HG02981 (cell line): ENCODE results near the gene DNASE2.
"Not testable (repeated sequence)": the region's sequence is repeated elsewhere in the genome, so short reads cannot be mapped to it uniquely, and the experiment has no call there.

Experiments used
- ATAC-seq: cut with Tn5 transposase; IDR thresholded peaks from one replicate; pipeline ENCODE4 v1.9.1; 2021; ENCODE audit warnings: mild to moderate bottlenecking, moderate library complexity; ENCODE audit not compliant: unreplicated experiment

DNASE2 gene

DNA sequence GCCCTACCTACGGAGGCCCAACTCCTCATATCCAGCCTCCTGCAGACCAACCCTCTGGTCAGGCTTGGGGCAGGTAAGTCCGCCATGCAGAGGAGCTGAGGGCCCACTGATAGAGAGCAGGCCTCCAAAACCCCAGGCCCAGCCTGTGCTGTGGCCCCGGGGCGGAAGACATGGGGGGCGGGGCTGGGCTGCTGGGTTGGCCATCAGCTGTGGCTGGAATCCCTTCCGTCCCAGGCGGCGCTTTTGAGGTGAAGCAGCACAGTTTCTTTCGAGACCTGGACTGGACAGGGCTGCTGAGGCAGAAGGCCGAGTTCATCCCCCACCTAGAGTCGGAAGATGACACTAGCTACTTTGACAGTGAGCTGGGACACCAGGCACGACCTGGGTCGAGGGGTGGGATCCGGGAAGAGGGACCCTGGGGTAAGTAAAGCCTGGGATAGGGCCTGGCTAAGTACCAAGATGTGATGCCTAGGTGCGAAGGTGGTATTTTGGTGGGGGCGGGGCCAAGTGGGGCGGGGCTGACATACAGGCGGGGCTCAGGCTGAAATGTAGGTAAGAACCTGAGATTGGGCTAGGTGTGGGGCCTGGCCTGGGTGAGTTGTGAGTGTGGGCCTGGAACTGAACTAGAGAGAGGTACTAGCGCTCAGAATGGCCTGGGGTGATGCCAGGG, 15.4 kb downstream of the DNASE2 start:
- ATAC-seq: no peak

DNA sequence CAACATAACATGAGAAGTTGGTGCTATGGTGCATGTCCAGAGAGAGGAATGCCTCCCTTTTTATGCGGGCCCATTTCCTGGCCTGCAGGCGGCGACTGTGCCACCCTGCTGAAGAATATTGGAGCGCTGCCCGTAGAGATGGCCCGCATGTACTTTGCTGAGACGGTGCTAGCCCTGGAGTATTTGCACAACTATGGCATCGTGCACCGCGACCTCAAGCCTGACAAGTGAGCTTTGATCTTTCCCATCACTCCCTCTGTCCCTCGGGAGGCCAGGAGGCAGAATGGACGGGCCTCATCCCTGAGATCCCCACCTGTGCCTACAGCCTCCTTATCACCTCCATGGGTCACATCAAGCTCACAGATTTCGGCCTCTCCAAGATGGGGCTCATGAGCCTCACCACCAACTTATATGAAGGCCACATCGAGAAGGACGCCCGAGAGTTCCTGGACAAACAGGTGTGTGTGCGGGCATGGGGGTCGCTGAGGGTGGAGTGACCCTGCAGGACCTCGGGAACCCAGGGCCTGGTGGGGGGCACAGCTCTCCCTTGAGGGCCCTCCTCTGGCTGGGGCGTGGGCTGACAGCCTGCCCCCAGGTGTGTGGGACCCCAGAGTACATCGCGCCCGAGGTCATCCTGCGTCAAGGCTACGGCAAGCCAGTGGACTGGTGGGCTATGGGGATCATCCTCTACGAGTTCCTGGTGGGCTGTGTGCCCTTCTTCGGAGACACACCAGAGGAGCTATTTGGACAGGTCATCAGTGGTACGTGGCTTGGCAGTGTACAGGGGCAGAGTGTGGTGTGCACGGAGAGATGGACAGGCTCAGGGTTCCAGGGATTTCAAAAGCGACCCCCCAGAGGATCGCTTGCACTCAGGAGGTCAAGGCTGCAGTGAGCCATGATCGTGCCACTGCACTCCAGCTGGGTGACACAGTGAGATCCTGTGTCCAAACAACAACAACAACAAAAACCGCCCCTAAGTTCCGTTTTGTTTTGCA, 16.2 kb downstream of the DNASE2 start:
- no peak for ATAC-seq

DNA sequence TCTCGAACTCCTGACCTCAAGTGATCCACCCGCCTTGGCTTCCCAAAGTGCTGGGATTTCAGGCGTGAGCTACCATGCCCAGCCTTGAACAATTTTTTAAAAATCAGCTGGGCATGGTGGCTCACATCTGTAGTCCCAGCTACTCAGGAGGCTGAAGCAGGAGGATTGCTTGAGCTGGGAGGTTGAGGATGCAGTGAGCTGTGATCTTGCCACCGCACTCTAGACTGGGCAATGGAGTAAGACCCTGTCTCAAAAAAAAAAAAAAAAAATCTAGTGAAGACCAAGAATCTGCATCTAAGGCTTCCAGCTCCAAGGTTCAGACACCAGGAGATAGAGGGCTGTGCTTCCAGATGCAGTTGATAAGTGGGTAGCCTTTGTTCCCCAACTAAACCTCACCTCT, 17.1 kb downstream of the DNASE2 start:
- no peak for ATAC-seq

DNA sequence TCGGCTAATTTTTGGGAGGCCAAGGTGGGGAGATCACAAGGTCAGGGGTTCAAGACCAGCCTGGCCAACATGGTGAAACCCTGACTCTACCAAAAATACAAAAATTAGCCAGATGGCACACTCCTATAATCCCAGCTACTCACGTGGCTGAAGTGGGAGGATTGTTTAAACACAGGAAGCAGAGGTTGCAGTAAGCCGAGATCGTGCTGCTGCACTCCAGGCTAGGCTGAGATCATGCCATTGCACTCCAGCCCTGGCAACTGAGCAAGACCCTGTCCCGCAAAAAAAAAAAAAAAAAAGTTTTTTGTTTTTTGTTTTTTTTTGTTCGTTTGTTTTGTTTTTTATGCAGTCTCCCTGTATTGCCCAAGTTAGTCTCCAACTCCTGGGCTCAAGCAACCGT, 21.7 kb downstream of the DNASE2 start:
- ATAC-seq: no peak

DNA sequence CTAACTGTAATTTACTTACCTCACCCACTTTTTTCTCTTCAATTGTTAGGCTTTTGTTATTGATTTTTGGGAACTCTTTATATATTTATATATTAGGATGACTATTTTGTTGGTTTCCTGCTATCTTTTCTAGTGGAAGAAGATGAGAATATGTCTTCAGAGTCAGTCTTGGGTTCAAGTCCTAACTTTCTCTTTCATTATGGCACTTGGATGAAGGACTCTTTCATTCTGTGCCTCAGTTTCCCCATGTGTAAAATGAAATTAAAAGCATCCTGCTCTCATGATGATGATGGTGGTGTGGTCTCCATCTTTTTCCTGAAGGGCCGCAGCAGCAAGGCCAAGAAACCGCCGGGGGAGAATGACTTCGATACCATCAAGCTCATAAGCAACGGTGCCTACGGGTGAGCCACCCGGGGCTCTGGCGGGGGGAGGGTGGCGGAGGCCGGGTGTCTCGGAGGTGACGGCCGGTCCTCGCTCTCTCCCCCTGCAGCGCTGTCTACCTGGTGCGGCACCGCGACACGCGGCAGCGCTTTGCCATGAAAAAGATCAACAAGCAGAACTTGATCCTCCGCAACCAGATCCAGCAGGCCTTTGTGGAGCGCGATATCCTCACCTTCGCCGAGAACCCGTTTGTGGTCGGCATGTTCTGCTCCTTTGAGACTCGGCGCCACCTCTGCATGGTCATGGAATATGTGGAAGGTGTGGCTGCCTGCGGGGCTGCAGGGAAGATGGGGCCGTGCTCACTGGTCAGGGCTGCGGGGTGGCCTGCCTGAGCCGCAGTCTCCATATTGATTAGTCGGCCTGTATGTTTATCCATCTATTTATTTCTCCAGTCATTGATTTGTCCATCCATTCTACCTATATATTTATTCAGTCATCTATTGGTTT, 23.0 kb downstream of the DNASE2 start:
- ATAC-seq: no peak

DNA sequence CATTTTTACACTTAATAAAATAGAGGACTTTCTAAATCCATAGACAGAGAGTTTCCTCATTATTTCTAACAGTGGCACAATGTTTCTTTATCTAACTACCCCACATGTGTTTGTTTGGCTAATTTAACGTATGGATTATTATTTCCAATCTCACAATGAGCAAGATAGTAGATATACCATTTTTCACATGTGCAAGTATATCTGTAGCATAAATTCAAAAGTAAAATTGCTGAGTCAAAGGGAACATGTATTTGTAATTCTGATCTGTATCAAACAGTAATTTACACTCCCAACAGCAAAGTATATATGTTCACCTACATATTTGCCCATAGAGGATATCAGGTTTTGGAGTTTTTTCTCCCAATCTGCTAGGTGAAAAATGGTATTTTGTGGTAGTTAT, 24.6 kb downstream of the DNASE2 start:
- no peak for ATAC-seq

DNA sequence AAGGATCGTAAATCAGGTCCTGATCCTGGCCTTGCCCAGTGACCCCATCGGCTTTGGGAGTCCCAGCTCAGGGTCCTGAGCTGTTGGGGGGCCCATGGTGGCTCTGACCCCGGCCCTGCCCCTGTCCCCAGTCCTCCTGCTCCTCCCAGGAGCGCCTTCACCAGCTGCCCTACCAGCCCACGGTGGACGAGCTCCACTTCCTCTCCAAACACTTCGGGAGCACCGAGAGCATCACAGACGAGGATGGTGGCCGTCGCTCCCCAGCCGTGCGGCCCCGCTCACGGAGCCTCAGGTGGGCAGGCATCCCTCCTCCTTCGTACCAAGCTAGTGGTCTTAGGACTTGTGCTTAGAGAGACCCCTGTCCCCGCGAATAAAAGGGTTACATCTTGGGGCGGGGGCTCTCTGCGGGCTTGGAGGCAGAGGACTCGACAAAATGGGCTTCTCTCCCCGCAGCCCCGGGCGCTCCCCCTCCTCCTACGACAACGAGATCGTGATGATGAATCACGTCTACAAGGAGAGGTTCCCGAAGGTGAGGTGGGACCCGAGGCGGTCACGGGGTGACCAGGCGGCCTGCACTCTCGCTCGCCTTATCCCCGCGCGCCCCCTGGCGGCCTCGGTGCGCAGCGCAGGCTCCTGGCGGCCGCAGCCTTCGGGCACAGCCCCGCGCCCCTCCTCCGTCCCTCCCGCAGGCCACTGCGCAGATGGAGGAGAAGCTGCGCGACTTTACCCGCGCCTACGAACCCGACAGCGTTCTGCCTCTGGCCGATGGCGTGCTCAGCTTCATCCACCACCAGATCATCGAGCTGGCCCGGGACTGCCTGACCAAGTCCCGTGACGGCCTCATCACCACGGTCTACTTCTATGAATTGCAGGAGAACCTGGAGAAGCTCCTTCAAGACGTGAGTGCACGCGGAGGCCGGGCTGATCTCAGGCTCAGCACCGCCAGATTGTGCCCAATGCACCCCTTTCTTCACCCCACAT, 33.8 kb downstream of the DNASE2 start:
- peak; percentile 64 for ATAC-seq

DNA sequence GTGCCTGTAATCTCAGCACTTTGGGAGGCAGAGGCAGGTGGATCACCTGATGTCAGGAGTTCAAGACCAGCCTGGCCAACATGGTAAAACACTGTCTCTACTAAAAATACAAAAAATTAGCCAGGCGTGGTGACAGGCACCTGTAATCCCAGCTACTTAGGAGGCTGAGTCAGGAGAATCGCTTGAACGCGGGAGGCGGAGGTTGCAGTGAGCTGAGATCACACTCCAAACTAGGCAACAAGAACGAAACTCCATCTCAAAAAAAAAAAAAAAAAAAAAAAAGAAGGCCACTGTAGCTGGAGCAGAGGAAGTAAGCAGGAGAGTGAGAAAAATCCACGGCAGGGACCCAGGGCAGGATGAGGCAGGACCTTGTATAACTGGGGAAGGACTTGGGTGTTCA, 34.6 kb downstream of the DNASE2 start:
- not testable (repeated sequence) for ATAC-seq

DNA sequence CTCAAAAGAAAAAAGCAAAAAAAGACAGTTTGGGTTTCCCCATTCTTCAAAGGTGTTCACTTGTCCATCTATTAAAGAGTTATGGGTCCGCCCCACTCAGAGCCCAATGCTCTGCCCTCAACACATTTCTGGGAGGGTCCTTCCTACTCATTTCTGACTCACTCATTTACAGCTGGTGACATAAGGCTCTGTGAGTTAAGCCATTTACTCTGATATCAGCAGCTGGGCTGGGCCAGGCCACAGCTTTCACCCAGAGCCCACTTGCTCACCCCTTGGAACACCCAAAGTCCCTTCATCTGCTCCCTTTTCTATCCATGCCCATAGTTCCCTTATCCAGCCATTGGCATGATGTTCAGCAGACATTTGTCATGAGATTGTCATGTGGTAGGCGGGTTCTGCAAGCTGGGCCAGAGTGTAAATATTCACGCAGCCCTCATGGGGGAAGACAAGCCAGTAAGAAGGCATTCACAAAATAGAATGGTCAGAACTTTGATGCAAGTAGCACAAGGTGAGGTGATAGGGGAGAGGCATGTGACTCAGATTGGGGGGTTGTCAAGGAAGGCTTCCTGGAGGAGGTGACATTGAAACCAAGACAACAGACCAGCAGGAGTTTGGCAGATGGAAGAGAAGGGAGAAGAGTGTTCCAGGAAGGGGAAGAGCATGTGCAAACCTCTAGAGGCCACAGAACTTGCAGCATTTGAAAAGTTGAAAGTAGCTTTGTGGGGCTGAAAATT, 37.1 kb downstream of the DNASE2 start:
- ATAC-seq: no peak

DNA sequence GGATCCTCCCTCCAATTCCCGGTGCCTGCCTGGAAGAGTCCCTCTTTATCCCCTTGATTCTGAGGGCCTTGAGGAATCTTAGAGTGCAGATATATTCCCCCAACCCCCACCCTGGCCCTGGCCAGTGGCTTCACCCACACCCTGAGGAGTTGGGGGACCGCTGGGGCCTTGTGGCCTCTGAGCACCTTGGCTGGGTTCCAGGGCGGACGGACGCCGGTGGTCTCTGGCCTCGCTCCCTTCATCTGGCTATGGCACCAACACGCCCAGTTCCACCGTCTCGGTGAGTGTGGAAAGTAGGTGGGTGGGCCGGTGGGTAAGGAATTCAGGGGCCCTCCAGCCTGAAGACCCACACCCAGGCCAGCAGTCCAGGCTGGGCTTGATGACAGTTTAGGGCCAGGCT, 37.9 kb downstream of the DNASE2 start:
- ATAC-seq: no peak

DNA sequence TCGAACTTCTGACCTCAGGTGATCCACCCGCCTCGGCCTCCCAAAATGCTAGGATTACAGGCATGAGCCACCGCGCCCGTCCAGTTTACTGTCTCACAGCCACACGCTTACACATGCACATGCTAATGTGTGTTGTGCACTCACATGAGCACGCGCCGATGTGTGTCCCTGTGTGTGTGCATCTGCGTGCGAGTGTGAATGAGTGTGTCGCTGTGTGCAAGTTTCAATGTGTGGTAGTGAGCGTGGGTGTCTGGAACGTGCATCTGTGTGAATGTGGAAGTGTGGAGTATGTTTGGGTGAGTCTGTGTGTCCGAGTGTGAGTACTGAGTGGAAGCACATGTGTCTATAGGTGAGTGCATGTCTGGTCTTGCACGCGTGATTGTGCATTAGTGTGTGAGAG, 38.7 kb downstream of the DNASE2 start:
- no peak for ATAC-seq

DNA sequence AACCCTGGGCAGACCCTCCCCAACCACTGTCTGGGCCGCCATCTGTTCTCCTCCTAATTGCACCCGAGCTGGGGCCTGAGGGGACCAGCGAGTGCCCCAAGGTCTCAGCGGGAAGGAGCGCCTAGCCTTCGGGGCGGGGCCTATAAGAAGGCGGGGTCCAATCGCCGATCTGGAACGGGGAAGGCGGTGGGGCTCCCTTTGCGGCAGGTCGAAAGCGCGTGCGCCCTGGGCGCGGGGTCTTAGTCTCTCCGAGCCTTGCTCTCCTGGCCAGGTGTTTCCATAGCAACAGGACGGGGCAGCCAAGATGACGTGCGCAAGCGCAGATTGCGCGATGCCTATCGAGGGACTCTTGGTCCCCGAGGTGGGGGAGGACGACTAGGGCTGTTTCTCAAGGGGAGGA, 40.2 kb downstream of the DNASE2 start:
- ATAC-seq: no peak

DNA sequence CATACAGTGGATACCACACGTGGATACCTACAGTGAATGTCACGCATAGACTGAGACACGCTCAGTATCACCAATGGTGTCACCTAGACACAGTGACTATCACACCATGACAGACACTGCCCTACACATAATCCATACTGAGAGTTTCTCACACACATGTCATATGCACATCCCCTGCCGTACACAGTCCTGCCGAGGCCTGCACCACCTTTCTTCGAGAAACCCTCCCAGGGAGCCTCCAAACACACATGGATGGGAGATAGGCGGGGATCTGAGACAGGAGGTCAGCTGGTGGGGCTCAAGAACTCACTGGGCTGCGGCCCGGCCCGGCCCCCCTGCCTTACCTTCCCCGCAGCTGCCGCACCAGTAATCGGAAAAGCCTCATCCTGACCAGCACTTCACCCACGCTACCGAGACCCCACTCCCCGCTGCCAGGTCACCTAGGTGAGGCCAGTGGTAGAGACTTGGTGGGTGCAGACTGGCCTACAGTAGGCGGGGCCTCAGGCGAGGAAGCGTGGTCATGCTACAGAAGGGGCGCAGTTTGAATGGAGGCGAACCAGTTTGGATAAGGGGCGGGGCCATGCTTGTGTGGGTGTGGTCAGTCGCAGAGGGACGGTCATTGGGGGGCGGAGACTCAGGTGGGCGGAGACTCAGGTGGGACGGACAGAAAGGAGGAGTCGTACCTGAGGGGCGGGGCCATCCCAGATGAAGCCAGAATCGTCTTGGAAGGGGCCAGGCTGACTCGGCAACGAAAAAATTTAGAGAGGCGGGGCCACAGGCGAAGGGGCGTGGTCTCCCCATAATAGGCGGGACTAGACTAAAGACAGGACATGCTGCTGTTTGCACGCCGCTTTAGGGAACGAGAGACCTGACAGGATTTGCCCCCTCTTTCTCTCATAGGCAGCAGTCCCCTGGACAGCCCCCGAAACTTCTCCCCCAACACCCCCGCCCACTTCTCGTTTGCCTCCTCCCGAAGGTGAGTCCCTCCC, 40.9 kb downstream of the DNASE2 start:
- ATAC-seq: no peak

DNA sequence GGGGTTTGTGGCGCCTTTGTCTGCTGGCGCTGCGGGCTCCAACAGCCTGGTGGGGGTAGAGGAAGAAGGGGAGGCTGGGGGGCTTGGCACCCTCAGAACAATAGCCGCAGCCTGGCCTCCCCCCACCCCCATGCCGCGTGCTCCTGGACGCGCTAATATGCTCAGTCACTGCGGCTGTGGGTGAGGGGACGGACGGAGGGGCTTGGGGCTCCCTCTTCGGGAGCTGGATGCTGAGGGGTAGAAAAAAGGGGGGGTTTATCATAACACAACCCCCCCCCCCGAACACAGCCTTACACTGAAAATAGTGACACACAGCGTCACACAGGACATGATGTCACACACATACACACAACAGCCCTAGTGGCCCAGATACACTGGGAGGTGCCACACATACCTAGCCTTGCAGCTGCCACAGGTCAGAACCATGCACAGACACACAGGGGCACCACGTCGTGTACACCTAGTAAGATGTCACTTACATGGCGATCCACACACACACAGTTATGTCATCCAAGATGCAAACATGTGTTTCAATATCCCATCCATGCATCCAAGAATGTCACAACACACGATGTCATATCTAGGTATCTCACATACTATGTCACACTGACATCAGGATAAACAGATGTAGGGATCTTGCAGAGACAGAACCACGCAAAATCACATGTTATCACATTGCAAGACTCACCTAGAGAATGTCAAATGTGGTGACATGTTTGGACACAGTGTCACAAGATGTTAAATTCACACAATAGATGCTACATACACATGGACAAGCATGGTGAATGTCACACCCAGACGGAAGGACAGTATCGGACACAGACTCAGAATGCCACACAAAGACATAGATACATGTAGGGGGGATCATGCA, 42.1 kb downstream of the DNASE2 start:
- no peak for ATAC-seq

DNA sequence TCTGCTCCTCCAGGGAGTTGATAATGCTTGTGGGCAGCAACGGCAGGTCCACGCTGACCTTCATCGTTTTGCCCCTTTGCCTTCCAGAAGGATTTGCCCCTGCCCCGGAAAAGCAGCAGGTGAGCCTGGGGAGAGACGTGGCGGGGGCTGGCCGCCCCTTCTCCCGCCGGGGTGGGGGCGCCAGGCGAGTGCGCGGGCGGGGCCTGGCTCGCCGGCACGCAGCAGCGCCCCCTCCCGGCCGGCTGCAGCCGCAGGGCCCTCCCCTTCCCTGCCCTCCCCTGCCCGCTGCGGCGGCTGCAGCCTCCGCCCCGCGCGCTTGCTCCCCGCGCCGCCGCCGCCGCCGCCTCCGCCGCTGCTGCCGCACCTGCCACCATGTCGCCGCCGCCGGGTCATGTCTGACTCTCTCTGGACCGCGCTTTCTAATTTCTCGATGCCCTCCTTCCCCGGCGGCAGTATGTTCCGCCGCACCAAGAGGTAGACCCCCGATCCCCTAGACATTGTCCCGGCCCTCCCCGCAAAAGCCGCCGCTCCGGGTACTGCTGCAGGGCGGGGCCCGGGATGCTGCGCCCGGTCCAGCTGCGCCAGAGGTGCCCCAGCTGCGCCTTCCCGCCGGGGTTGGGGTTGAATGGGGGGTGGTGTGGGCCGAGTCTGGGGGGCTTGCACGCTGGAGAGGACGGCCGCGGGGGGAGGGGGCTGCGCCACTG, 42.9 kb downstream of the DNASE2 start, which contains the start of gene MAST1:
TSS of gene MAST1 (plus strand) at position 334 of the 704 bp plus-strand sequence. CDS start at position 392, 58 bp downstream.
- ATAC-seq: no peak

DNA sequence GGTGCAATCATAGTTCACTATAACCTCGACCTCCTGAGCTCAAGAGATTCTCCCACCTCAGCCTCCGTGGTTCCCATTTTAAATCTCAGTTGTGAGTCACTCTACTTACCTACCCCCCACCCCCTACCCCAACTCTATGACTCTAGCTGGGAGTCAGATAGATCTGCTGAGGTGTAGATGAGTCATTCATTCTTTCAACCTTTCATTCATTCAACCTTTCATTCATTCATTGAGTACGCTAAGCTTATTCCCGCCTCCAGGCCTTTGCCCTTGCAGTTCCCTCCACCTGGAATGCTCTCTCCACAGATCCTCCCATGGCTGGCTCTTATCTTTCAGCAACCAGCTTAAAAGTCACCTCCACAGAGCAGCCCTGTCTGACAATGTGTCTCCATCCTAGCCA, 44.0 kb downstream of the DNASE2 start:
- no peak for ATAC-seq

DNA sequence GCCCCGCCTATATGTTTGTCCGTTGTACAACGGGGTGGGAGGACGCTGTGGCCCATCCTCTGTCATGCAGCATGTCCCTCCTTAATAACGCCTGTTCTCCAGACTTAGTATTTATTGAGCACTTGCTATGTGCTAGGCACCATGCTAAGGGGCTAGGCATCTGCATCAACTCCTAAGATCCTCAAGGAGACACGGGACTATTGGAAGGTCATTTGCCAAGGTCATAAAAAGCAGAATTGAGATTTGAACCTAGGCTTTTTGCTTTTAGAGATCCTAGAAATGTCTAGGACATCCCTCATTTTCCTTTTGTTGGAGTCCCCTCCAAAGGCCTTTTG, 44.8 kb downstream of the DNASE2 start:
- no peak for ATAC-seq
